ENCODE data around the gene ID2. TPM values are rescaled to one million over a fixed set of nuclear protein-coding genes. Genes with fewer than 3 reads are reported as not detected.

ID2 gene
- total RNA-seq, 1 experiment from 2014 or later = 112 TPM

DNA sequence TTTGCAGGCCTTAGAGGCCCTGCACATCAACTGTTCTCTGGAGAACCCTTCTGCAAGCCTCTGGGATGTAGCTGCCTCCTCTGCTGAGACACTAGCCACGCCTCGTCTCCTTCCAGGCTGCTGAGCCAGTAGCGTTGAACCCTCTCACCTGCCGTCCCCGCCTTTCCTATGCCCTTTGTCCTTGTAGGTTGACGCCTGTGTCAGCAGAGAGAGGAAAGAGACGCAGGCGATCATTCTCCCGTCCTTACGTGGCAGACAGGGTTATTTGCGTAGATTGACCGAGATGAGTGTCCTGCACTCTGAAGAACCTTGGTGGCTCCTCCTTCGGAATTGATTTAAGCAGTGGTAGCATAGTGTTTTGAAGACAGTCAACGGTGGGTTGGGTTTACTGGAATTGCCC is 27.8 kb downstream of the ID2 start:
- H3K36me3 ChIP-seq (ENCODE audit: control insufficient read depth in 1 of 2, insufficient read depth in 2 of 2, low read length in 2 of 2) = no peaks in the 10 kb centered on the region
- H3K79me2 ChIP-seq (ENCODE audit: insufficient read depth, low read length) = no peaks in the 10 kb centered on the region
- POLR2A ChIA-PET = no interaction called here
- CTCF ChIA-PET = no interaction called here
- RAD21 ChIA-PET (ENCODE audit: low non-redundant PET in 1 of 2, low total read pairs in 2 of 2, uncharacterized antibody in 2 of 2, unreplicated experiment in 2 of 2) = no interaction called here
- no peak for ATAC-seq
- BruUV-seq (replicated peaks) = no TSS peak
- H3K4me3 ChIP-seq (replicated peaks in 1 of 2; ENCODE audit: low read depth in 1 of 2, low read length in 2 of 2) = no peak overlapping the region
- H3K9me3 ChIP-seq (ENCODE audit: control insufficient read depth in 1 of 2, insufficient read depth in 1 of 2, low read depth in 1 of 2, low read length in 2 of 2) = no peaks in the 10 kb centered on the region
- DNase-seq (ENCODE audit: low read depth, low spot score) = no peak
- no peaks in the 10 kb centered on the region for H4K20me1 ChIP-seq (ENCODE audit: insufficient read depth)
- H3K27me3 ChIP-seq (ENCODE audit: insufficient read depth, low read length) = no peaks in the 10 kb centered on the region
- TF ChIP-seq RAD21 (IDR thresholded peaks at IDR 0.05; ENCODE audit: low read depth) = no peak
- TF ChIP-seq, protein P1, sequence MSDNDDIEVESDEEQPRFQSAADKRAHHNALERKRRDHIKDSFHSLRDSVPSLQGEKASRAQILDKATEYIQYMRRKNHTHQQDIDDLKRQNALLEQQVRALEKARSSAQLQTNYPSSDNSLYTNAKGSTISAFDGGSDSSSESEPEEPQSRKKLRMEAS (IDR thresholded peaks at IDR 0.05) = no peak
- no peak for TF ChIP-seq FOSL1 (IDR thresholded peaks at IDR 0.05; ENCODE audit: low read depth)
- TF ChIP-seq YY1 (IDR thresholded peaks at IDR 0.05; ENCODE audit: extremely low read depth, insufficient replicate concordance, low read depth, low read length) = no peak
- TF ChIP-seq CTCF (IDR thresholded peaks at IDR 0.05 in 2 of 3, conservative IDR thresholded peaks at IDR 0.05 in 1 of 3; ENCODE audit: borderline replicate concordance in 1 of 3, insufficient read depth in 1 of 3, low read depth in 2 of 3, low read length in 2 of 3) = no peak
- TF ChIP-seq SIN3A (IDR thresholded peaks at IDR 0.05; ENCODE audit: low read depth) = no peak
- TF ChIP-seq SRF (IDR thresholded peaks at IDR 0.05; ENCODE audit: low read depth) = no peak
- TF ChIP-seq CEBPB (IDR thresholded peaks at IDR 0.05; ENCODE audit: low read depth) = no peak
- TF ChIP-seq CBX3 (IDR thresholded peaks at IDR 0.05; ENCODE audit: low read depth) = no peak
- TF ChIP-seq EZH2phosphoT487 (IDR thresholded peaks at IDR 0.05; ENCODE audit: borderline replicate concordance) = no peak
- TF ChIP-seq TCF7L2 (IDR thresholded peaks at IDR 0.05; ENCODE audit: borderline replicate concordance, extremely low read depth, insufficient read depth, insufficient read length) = no peak
- TF ChIP-seq SP1 (IDR thresholded peaks at IDR 0.05; ENCODE audit: low read depth) = no peak
- TF ChIP-seq ZFX (IDR thresholded peaks at IDR 0.05) = no peak
- TF ChIP-seq, protein P2, sequence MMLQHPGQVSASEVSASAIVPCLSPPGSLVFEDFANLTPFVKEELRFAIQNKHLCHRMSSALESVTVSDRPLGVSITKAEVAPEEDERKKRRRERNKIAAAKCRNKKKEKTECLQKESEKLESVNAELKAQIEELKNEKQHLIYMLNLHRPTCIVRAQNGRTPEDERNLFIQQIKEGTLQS (IDR thresholded peaks at IDR 0.05) = no peak
- no peak for TF ChIP-seq EZH2 (IDR thresholded peaks at IDR 0.05)
- H3K9ac ChIP-seq (ENCODE audit: low read length) = no peak overlapping the region
- no peaks in the 10 kb centered on the region for H3K4me1 ChIP-seq (ENCODE audit: control insufficient read depth in 1 of 2, insufficient read depth in 2 of 2, low read length in 2 of 2)
- no peaks in the 10 kb centered on the region for H3K9me2 ChIP-seq (ENCODE audit: insufficient read depth)
- H3K27ac ChIP-seq (ENCODE audit: low read depth, low read length) = no peak overlapping the region
- no peak overlapping the region for H2AFZ ChIP-seq (ENCODE audit: low read depth, low read length, poor library complexity, severe bottlenecking)
- no peak overlapping the region for H3K4me2 ChIP-seq (ENCODE audit: low read length)
- intact Hi-C loops (cut with micrococcal nuclease) = no loop called here
